ENCODE measurements around the gene NCAM2. TPM values are rescaled to one million over a fixed set of nuclear protein-coding genes. Genes with fewer than 3 reads are reported as not detected.

Gene NCAM2
- total and polyA plus RNA-seq, 2 of the 8 experiments (the other 6 are each of a cell fraction or from before 2014, with no cell fraction given), result 0.14 to 1.1 TPM

DNA sequence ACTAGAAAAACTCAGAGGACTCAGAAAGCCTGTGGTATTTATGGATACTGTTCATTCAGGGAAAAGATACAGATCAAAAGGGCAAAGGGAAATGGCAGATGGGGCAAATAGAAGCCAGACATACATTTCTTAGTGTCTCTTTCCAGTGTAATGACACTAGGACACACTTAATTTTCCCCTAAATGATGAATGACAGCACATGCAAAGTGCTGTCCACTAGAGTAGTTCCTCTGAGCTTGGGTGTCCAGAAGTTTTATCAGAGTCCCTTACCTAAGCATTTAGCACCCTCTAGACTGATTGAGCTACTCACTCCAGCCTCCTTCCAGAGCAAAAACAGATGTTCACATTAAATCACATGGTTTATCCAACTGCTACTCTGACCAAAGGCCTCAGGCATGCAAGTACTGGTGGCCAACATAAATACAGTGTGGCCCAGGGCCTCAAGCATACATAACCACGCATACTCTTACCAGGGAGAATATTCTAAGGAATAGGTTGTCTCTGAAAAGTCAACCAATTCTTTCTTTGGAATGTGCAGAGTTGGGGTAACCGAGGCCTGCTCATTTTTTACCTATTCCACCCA, 166.9 kb downstream of the NCAM2 start (continued):
- TF ChIP-seq, protein P1, sequence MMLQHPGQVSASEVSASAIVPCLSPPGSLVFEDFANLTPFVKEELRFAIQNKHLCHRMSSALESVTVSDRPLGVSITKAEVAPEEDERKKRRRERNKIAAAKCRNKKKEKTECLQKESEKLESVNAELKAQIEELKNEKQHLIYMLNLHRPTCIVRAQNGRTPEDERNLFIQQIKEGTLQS (IDR thresholded peaks at IDR 0.05; ENCODE audit: insufficient read depth, low read depth, low read length), result no peak
- TF ChIP-seq NANOG (IDR thresholded peaks at IDR 0.05; ENCODE audit: insufficient read depth, low read depth, low read length, poor library complexity, severe bottlenecking) (no peak), PHF8 (conservative IDR thresholded peaks at IDR 0.05; ENCODE audit: low read depth, low read length) (no peak), SAP30 (IDR thresholded peaks at IDR 0.05; ENCODE audit: insufficient read depth, insufficient replicate concordance, low read length) (no peak), SP1 (IDR thresholded peaks at IDR 0.05; ENCODE audit: low read depth, low read length) (no peak), GTF2F1 (IDR thresholded peaks at IDR 0.05; ENCODE audit: borderline replicate concordance, low read depth, low read length) (no peak), NRF1 (IDR thresholded peaks at IDR 0.05; ENCODE audit: low read depth, low read length) (no peak)
